HG03460 (cell line): ENCODE measurements around the gene TBC1D4.
"Not testable (repeated sequence)": the region's sequence is repeated elsewhere in the genome, so short reads cannot be mapped to it uniquely, and the experiment has no call there.

Experiments
- ATAC-seq: cut with Tn5 transposase; IDR thresholded peaks from one replicate; pipeline ENCODE4 v1.9.1; 2021; ENCODE audit not compliant: unreplicated experiment

TBC1D4 gene

GRCh38 chr13:75330770-75331169 is 151.2 kb downstream of the TBC1D4 start:
- ATAC-seq, result no peak

- no peak for ATAC-seq
Observed at GRCh38 chr13:75329723-75330122, 152.2 kb downstream of the TBC1D4 start.

DNA sequence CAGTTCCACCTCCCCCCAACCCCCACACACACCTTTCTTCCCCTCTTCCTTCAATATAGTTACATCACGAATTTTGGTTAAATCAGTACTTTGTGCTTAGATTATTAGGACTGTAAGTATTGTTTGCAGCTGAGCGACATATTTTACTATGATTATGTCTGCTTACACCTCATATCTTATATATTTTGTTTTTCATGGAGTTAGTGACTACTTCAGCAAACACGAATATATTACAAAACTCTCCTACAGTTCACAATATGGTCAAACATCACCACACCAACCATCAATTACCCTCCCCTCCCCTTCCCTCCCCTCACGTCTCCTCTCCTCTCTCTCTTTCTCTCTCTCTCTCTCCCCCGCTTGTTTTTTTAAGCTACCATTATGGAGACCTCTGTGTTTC is 152.9 kb downstream of the TBC1D4 start:
- ATAC-seq, result no peak

GRCh38 chr13:75327135-75327510 is 154.8 kb downstream of the TBC1D4 start:
- no peak for ATAC-seq

DNA sequence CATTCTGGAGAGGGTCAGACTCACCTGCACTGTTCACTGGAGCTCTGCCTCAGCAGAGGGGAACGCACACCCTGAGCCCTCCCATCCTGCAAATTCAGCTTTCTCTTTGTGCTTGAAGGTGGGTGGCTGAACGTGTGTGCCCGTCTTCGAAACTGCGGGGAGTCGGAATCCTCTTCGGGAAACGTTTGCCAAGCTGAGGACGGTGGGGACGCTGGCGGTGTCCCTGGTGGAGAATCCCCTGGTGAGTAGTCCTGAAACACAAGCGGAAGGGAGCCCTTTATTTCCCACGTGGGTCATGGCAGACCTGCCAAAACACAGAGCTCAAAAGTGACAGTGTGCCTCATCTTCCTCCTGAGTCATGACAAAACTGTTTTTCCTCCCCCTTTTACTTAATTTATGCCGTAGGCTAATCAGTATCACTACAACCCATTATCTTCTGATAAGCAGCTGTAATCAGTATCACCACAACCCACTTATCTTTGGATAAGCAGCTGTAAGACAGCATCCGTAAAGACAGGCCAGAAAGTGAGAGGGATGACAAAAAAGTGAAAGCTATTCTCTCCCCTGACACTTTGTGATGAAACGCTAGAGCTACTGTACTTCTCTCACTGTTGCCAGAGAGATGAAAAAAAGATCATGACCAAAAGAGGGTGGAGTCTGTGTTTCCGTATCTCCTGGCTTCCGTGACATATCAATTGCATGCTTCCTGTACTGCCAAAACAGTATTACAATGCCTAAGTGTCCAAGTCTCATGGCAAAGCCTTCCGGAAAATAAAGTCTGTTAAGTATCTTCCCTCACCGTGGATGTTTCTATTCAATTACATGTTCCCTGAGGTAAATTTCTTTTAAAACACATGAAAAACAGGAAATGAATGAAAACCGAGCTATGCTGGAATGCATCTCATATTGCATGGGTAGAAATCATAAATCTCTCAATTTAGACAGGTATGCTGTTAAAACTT is 155.5 kb downstream of the TBC1D4 start:
- ATAC-seq, result peak; percentile 96

- no peak for ATAC-seq
Observed at GRCh38 chr13:75325711-75326110, 156.3 kb downstream of the TBC1D4 start.

- no peak for ATAC-seq
Observed at GRCh38 chr13:75324413-75324940, 157.5 kb downstream of the TBC1D4 start.

DNA sequence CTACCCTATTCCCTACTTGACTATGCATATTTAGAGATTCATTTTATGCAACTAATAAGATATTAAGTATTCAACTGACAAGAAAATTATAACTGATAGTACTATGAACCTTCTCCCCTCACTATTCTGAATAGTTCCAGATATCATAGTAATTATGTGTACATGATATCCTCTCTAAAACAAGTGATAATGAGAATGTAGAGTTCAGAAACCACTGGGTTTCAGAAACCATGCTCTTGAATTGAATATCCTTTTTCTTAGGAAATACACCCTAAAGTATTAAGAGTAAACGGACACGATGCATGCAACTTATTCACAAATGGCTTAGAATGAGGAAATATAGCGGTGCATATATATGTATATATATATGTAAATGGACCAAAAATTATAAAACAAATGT is 160.9 kb downstream of the TBC1D4 start:
- no peak for ATAC-seq

- no peak for ATAC-seq
Observed at GRCh38 chr13:75319254-75319653, 162.7 kb downstream of the TBC1D4 start.

- ATAC-seq, result no peak
Observed at GRCh38 chr13:75318138-75318833, 163.7 kb downstream of the TBC1D4 start.

DNA sequence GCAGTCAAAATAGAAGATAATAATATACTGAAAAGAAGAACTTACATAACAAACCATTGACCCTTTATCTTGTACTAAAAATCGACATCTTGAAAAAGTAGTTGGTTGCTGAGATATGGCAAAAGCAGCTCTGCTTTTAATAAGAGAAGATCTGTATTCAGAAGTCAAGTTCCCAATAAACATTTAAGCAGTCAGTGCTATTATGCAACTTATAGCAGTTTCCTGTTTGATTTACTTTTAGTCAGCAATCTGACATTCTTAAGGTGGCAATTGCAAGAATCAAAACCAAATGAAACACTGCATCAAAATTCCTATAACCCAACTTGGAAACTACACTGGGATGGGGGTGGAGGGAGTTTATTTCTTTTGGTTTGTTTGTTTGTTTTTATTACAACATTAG is 165.5 kb downstream of the TBC1D4 start:
- no peak for ATAC-seq

DNA sequence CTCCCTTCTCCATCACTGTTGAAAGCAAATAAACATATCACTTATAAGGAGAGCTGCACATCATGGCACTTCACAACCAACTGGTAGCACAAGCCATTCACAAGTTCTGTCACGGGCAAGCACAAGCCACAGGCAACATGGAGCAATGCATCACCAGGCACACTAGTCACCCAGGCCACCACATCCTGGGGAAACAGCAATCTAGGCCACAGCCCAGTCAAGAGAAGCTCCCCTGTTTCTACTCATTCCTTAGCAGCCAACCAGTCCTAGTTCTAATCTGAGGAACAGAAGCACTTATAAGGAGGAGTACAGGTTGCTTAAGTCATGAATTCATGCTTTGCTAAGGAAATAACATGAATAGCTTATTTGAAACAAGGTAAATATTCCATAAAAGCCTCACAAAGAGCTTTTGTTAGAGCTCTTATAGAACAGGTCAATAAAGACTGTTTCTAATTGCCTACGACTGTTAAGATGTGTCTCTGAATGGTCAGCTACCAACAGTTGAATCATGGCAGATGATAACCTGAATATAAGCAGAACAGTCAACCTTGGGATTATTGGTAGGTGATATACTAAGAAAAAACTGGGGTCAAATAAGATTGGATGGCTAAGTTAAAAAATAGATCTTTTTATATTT is 169.0 kb downstream of the TBC1D4 start:
- no peak for ATAC-seq

DNA sequence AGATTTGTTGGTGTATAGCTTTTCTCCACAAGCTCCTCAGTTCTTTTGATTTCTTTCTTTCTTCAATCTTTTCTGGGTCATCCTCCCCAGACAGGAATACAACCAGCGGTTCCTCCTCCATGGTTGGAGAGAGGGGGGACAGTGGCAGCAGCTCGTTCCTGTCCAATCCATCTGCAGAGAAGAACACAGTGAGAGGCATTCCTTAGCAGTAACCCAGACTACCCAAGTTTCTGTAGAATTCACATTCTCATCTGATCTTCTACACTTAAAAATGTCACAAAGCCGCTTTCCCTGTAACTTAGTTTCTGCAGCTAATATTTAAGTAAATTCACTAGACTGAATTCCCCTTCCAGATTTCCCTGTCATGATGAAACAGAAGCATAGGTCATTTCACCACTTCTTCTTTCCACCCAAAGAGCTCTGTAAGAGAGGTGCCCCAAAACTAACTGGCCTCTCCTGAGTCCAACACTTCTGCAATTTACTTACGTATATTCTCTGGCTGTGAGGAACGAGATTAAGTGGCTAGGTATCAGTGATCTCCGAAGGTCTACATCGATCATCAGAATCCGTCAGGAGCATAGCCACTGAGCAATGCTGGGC is 171.9 kb downstream of the TBC1D4 start:
- no peak for ATAC-seq

GRCh38 chr13:75308222-75308621 is 173.7 kb downstream of the TBC1D4 start:
- no peak for ATAC-seq

DNA sequence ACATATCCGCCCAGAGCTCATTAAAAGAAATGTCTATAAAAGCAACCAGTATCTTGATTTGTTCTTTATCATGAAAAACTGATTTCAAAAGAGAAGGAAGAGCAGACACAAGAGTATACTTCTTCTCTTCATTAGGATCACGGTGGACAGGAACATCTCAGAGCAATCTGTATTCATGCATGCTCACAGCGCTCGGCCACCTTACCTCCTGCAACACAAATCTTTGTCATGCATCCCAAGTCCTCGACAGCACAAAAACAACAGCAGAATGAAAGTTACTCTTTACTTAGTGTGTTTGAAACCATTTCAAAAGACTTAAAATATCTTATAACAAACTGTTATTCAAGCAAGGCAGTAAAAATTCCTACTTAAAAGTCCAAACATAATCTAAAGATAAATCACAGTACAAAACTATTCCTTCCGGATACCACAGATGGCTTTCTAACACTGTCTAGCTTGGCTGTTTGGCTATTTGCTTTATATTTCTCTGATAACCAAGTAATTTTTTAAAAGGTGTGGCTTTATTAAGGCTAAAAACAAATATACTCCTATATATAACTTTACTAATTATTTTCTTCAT is 174.5 kb downstream of the TBC1D4 start:
- ATAC-seq, result no peak

- not testable (repeated sequence) for ATAC-seq
Observed at GRCh38 chr13:75306967-75307366, 175.0 kb downstream of the TBC1D4 start.

DNA sequence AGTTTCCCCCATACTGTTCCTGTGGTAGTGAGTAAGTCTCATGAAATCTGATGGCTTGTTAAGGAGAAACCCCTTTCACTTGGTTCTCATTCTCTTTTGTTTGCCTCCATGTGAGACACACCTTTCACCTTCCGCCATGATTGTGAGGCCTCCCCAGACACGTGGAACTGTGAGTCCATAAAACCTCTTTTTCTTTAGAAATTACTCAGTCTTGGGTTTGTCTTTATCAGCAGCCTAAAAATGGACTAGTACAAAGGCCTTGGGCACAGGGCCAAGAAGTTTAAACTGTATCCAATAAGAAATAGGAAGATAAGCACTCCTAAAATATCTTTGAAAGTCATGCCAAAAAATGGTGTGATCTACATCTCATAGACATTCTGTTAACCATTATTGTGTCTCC is 176.9 kb downstream of the TBC1D4 start:
- ATAC-seq, result no peak

DNA sequence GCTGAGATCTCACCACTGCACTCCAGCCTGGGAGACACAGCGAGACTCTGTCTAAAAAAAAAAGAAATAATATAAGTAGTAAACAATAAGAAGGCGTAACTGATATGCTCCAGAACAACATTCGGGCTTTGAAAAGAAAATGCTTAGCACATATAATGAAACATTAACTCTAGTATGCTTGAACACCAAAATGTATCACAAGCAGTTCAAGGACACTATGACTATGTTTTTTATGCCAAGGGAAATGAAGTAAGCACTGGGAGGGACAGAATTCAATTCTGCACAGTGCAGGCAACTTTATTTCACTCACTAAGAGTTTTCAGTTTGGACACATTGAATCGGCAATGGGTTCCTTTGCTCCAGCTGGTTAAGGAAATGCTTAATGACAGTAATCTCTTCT is 178.7 kb downstream of the TBC1D4 start:
- ATAC-seq, result no peak

- ATAC-seq, result no peak
Observed at GRCh38 chr13:75302071-75302698, 179.8 kb downstream of the TBC1D4 start.
